ENCODE data around the gene GRK3. TPM values are rescaled to one million over a fixed set of nuclear protein-coding genes. Genes with fewer than 3 reads are reported as not detected.

GRK3 gene
- total and polyA plus RNA-seq, 2 of the 4 experiments (the other 2 are of a cell fraction): 0.58 to 1.6 TPM

DNA sequence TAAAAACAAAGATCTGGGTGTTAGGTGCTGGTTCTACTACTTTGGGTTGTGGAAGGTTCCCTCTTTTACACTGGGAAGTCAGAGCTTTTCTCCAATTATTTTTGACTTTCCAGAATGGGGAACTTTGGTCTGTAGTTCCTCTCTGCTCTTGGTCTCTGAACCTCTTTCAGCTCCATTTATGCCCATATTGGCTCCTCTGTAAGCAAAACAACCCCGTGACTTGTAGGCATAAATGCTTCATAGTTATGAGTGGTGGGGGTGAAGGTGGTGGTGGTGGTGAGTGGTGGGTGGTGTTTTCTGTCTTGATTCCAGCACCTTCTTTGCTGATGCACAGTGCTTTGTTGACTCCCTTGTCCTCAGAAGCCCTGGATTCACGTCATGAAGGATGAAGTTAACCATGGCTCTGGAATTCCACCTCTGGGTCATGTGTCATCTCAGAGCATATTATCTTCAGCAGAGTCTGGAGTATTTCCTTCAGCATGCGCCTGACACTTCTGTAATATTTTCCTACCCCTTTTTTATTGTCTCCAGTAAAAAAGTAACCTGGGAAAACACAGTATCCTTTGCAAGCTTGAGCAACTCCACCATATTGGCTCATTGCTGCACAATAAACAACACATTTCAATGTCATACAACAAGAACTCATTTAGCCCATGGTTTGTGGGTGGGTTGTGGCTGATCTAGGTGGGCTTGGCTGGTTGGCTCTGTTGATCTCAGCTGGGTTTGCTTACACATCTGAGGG is 24.1 kb upstream of the GRK3 start:
- in situ Hi-C loops (cut with MboI; ENCODE audit: low sequenced_read_pairs): no loop called here
- WGBS, 2 experiments (ENCODE audit: extremely low coverage in 2 of 2, insufficient read length in 1 of 2): no CpG with 5 or more reads among the region's 3 CpGs

More for the DNA sequence above, 24.1 kb upstream of the GRK3 start:
- H3K4me3 ChIP-seq (ENCODE audit: insufficient read depth, low read depth, low read length): no peak overlapping the region
- TF ChIP-seq, protein P1, sequence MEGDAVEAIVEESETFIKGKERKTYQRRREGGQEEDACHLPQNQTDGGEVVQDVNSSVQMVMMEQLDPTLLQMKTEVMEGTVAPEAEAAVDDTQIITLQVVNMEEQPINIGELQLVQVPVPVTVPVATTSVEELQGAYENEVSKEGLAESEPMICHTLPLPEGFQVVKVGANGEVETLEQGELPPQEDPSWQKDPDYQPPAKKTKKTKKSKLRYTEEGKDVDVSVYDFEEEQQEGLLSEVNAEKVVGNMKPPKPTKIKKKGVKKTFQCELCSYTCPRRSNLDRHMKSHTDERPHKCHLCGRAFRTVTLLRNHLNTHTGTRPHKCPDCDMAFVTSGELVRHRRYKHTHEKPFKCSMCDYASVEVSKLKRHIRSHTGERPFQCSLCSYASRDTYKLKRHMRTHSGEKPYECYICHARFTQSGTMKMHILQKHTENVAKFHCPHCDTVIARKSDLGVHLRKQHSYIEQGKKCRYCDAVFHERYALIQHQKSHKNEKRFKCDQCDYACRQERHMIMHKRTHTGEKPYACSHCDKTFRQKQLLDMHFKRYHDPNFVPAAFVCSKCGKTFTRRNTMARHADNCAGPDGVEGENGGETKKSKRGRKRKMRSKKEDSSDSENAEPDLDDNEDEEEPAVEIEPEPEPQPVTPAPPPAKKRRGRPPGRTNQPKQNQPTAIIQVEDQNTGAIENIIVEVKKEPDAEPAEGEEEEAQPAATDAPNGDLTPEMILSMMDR (conservative IDR thresholded peaks at IDR 0.05; ENCODE audit: low read depth, low read length): no peak
- TF ChIP-seq, protein P2, sequence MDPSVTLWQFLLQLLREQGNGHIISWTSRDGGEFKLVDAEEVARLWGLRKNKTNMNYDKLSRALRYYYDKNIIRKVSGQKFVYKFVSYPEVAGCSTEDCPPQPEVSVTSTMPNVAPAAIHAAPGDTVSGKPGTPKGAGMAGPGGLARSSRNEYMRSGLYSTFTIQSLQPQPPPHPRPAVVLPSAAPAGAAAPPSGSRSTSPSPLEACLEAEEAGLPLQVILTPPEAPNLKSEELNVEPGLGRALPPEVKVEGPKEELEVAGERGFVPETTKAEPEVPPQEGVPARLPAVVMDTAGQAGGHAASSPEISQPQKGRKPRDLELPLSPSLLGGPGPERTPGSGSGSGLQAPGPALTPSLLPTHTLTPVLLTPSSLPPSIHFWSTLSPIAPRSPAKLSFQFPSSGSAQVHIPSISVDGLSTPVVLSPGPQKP (IDR thresholded peaks at IDR 0.05; ENCODE audit: borderline replicate concordance, low read depth, low read length): no peak
- no peak for TF ChIP-seq MAZ (IDR thresholded peaks at IDR 0.05; ENCODE audit: borderline replicate concordance, low read depth, low read length)
- TF ChIP-seq SMC3 (IDR thresholded peaks at IDR 0.05; ENCODE audit: low read depth, low read length): no peak
- no peak for TF ChIP-seq RFX5 (IDR thresholded peaks at IDR 0.05; ENCODE audit: low read depth, low read length)
- TF ChIP-seq FOS (IDR thresholded peaks at IDR 0.05; ENCODE audit: low read depth, low read length): no peak
- TF ChIP-seq POLR2A (IDR thresholded peaks at IDR 0.05; ENCODE audit: low read depth, low read length): no peak
- TF ChIP-seq CEBPB (IDR thresholded peaks at IDR 0.05; ENCODE audit: low read depth, low read length): no peak
- TF ChIP-seq MXI1 (IDR thresholded peaks at IDR 0.05; ENCODE audit: borderline replicate concordance, low read depth, low read length): no peak
- TF ChIP-seq, protein P3, sequence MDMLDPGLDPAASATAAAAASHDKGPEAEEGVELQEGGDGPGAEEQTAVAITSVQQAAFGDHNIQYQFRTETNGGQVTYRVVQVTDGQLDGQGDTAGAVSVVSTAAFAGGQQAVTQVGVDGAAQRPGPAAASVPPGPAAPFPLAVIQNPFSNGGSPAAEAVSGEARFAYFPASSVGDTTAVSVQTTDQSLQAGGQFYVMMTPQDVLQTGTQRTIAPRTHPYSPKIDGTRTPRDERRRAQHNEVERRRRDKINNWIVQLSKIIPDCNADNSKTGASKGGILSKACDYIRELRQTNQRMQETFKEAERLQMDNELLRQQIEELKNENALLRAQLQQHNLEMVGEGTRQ (IDR thresholded peaks at IDR 0.05; ENCODE audit: low read depth, low read length): no peak
- TF ChIP-seq NFE2L2 (IDR thresholded peaks at IDR 0.05; ENCODE audit: low read depth, low read length): no peak
- TF ChIP-seq MAFK (IDR thresholded peaks at IDR 0.05; ENCODE audit: low read depth, low read length): no peak
- no peak for TF ChIP-seq BHLHE40 (IDR thresholded peaks at IDR 0.05; ENCODE audit: low read depth, low read length)
- no peak for TF ChIP-seq CHD1 (IDR thresholded peaks at IDR 0.05; ENCODE audit: low read depth, low read length)
- BruUV-seq (replicated peaks): no TSS peak
- peaks cover 3% of the 10 kb centered on the region for H3K9me3 ChIP-seq (ENCODE audit: control insufficient read depth, insufficient read depth, low read length)
- POLR2A ChIA-PET (ENCODE audit: unreplicated experiment): no interaction called here
- no peak overlapping the region for H2BK15ac ChIP-seq (ENCODE audit: low read depth, low read length)
- H3K79me1 ChIP-seq (ENCODE audit: low read depth in 1 of 2, low read length in 2 of 2): no peaks in the 10 kb centered on the region
- no peaks in the 10 kb centered on the region for H3K9me1 ChIP-seq (ENCODE audit: insufficient read depth, low read length)
- H3K18ac ChIP-seq (ENCODE audit: low read depth, low read length): no peak overlapping the region
- no peaks in the 10 kb centered on the region for H4K20me1 ChIP-seq (ENCODE audit: insufficient read depth, low read length)
- no peak overlapping the region for H3K56ac ChIP-seq (ENCODE audit: extremely low read depth, insufficient read depth, low read length)
- ATAC-seq (ENCODE audit: low read depth): no peak
- no peak overlapping the region for H2BK120ac ChIP-seq (ENCODE audit: low read depth, low read length)
- no peaks in the 10 kb centered on the region for H3K4me1 ChIP-seq (ENCODE audit: control insufficient read depth, insufficient read depth, low read length)
- H3K23ac ChIP-seq (ENCODE audit: low read depth, low read length): no peak overlapping the region
- no peak overlapping the region for H3K4me2 ChIP-seq (ENCODE audit: low read depth, low read length)
- no peak overlapping the region for H2BK20ac ChIP-seq (ENCODE audit: low read depth, low read length)
- no peak overlapping the region for H3K27ac ChIP-seq (ENCODE audit: insufficient read depth, low read length)
- dilution Hi-C loops (cut with HindIII; ENCODE audit: low sequenced_read_pairs, unreplicated experiment): no loop called here
- H3K14ac ChIP-seq (replicated peaks; ENCODE audit: low read depth, low read length): no peak overlapping the region
- H3K4ac ChIP-seq (ENCODE audit: low read depth, low read length): no peak overlapping the region
- no peak overlapping the region for H2AFZ ChIP-seq (replicated peaks; ENCODE audit: low read length, poor library complexity)
- H2AK5ac ChIP-seq (ENCODE audit: low read depth, low read length): no peak overlapping the region
- no peak overlapping the region for H4K5ac ChIP-seq (ENCODE audit: low read depth, low read length)
- no peaks in the 10 kb centered on the region for H3K36me3 ChIP-seq (ENCODE audit: control insufficient read depth, insufficient read depth, low read length)
- H4K8ac ChIP-seq (ENCODE audit: low read depth in 2 of 2, low read length in 2 of 2): no peak overlapping the region
- H2AK9ac ChIP-seq (replicated peaks; ENCODE audit: low read depth, low read length, poor library complexity): no peak overlapping the region
- H3K9ac ChIP-seq (ENCODE audit: low read depth, low read length): no peak overlapping the region
- H2BK5ac ChIP-seq (ENCODE audit: low read depth, low read length, poor library complexity, severe bottlenecking): no peak overlapping the region
- no peak overlapping the region for H4K91ac ChIP-seq (ENCODE audit: insufficient read depth, low read depth, low read length)
- DNase-seq: no peak
- CTCF ChIA-PET: no interaction called here
- no peaks in the 10 kb centered on the region for H3K27me3 ChIP-seq (ENCODE audit: control insufficient read depth, insufficient read depth, low read length)
- intact Hi-C loops (cut with micrococcal nuclease): no loop called here

All from IMR-90 (cell line).